Measurements from ENCODE around the gene KIAA0232. TPM values are rescaled to one million over a fixed set of nuclear protein-coding genes. Genes with fewer than 3 reads are reported as not detected.

The KIAA0232 gene
- total RNA-seq, 1 donor from 2014 or later: 73.0 TPM

GRCh38 chr4:6859543-6859942, 77.0 kb downstream of the KIAA0232 start:
- intact Hi-C loops (cut with DNase I): loop anchor here (5.0 kb wide), 1 partner anchor 77 kb away; the partner anchor contains the start of gene KIAA0232
- no peak for DNase-seq (ENCODE audit: low spot score)

- intact Hi-C loops (cut with DNase I): no loop called here
- DNase-seq (ENCODE audit: low spot score): no peak
Measured at GRCh38 chr4:6868386-6868785, 85.9 kb downstream of the KIAA0232 start.

- no peak for DNase-seq (ENCODE audit: low spot score)
- intact Hi-C loops (cut with DNase I): loop anchor here (5.0 kb wide), 1 partner anchor 88 kb away; the partner anchor contains the start of gene KIAA0232
Measured at GRCh38 chr4:6869944-6870343, 87.4 kb downstream of the KIAA0232 start.

- intact Hi-C loops (cut with DNase I): loop anchor here (5.0 kb wide), 1 partner anchor 91 kb away; the partner anchor contains the start of gene KIAA0232
- no peak for DNase-seq (ENCODE audit: low spot score)
Measured at GRCh38 chr4:6873291-6873690, 90.8 kb downstream of the KIAA0232 start.

GRCh38 chr4:6873792-6874461, 91.4 kb downstream of the KIAA0232 start:
- intact Hi-C loops (cut with DNase I): loop anchor here (1.0 to 5.0 kb wide), 2 partner anchors 92 to 154 kb away; partner anchors contain the start of gene KIAA0232
- peak; percentile 88 for DNase-seq (ENCODE audit: low spot score)

- intact Hi-C loops (cut with DNase I): loop anchor here (1.0 to 5.0 kb wide), 2 partner anchors 93 to 155 kb away; partner anchors contain the start of gene KIAA0232
Measured at GRCh38 chr4:6874981-6875380, 92.5 kb downstream of the KIAA0232 start.

GRCh38 chr4:6875431-6875831, 92.9 kb downstream of the KIAA0232 start:
- DNase-seq (ENCODE audit: low spot score): no peak
- intact Hi-C loops (cut with DNase I): no loop called here

More at GRCh38 chr4:6874981-6875380, 92.5 kb downstream of the KIAA0232 start:
- no peak for DNase-seq (ENCODE audit: low spot score)

GRCh38 chr4:6876440-6876839, 93.9 kb downstream of the KIAA0232 start:
- DNase-seq (ENCODE audit: low spot score): no peak
- intact Hi-C loops (cut with DNase I): no loop called here

GRCh38 chr4:6877067-6877466, 94.5 kb downstream of the KIAA0232 start:
- no peak for DNase-seq (ENCODE audit: low spot score)
- intact Hi-C loops (cut with DNase I): no loop called here

GRCh38 chr4:6878451-6879059, 96.0 kb downstream of the KIAA0232 start:
- intact Hi-C loops (cut with DNase I): no loop called here
- no peak for DNase-seq (ENCODE audit: low spot score)

- intact Hi-C loops (cut with DNase I): no loop called here
- DNase-seq (ENCODE audit: low spot score): no peak
Measured at GRCh38 chr4:6880691-6881090, 98.2 kb downstream of the KIAA0232 start.

GRCh38 chr4:6881908-6882307, 99.4 kb downstream of the KIAA0232 start:
- DNase-seq (ENCODE audit: low spot score): no peak
- intact Hi-C loops (cut with DNase I): no loop called here

- no peak for DNase-seq (ENCODE audit: low spot score)
- intact Hi-C loops (cut with DNase I): no loop called here
Measured at GRCh38 chr4:6884341-6884870, 101.9 kb downstream of the KIAA0232 start.

- DNase-seq (ENCODE audit: low spot score): peak; percentile 86
- intact Hi-C loops (cut with DNase I): no loop called here
Measured at GRCh38 chr4:6885953-6886557, 103.5 kb downstream of the KIAA0232 start.

- intact Hi-C loops (cut with DNase I): no loop called here
- no peak for DNase-seq (ENCODE audit: low spot score)
Measured at GRCh38 chr4:6886886-6887285, 104.4 kb downstream of the KIAA0232 start.

GRCh38 chr4:6887591-6888371, 105.3 kb downstream of the KIAA0232 start:
- DNase-seq (ENCODE audit: low spot score): no peak
- intact Hi-C loops (cut with DNase I): no loop called here

- intact Hi-C loops (cut with DNase I): no loop called here
- no peak for DNase-seq (ENCODE audit: low spot score)
Measured at GRCh38 chr4:6888506-6889071, 106.1 kb downstream of the KIAA0232 start.

- no peak for DNase-seq (ENCODE audit: low spot score)
Measured at GRCh38 chr4:6889101-6889735, 106.7 kb downstream of the KIAA0232 start.

More at GRCh38 chr4:6889101-6889735, 106.7 kb downstream of the KIAA0232 start:
- intact Hi-C loops (cut with DNase I): no loop called here
